NCI-H187 (cell line): ENCODE measurements around the gene DPYD.

ENCODE experiments used
- DNase-seq, 2 experiments: peaks; one replicate each; lab custom pipeline; 2025; lab: John Stamatoyannopoulos, UW

The DPYD gene

GRCh38 chr1:97784661-97785060 lies 136.2 kb downstream of the DPYD start:
- no peak for DNase-seq

- DNase-seq = no peak
Observed at GRCh38 chr1:97783751-97784150, 137.1 kb downstream of the DPYD start.

GRCh38 chr1:97781762-97782337 lies 139.0 kb downstream of the DPYD start:
- no peak for DNase-seq

- no peak for DNase-seq
Observed at GRCh38 chr1:97780884-97781283, 139.9 kb downstream of the DPYD start.

GRCh38 chr1:97778718-97779117 lies 142.1 kb downstream of the DPYD start:
- DNase-seq = no peak

- DNase-seq = no peak
Observed at GRCh38 chr1:97770376-97770775, 150.5 kb downstream of the DPYD start.

GRCh38 chr1:97767381-97767780 lies 153.5 kb downstream of the DPYD start:
- DNase-seq = no peak

GRCh38 chr1:97764991-97765390 lies 155.8 kb downstream of the DPYD start:
- DNase-seq = no peak

- no peak for DNase-seq
Observed at GRCh38 chr1:97761637-97762036, 159.2 kb downstream of the DPYD start.

- no peak for DNase-seq
Observed at GRCh38 chr1:97759078-97759477, 161.8 kb downstream of the DPYD start.

GRCh38 chr1:97758541-97759057 lies 162.2 kb downstream of the DPYD start:
- no peak for DNase-seq

- DNase-seq = no peak
Observed at GRCh38 chr1:97745912-97746311, 174.9 kb downstream of the DPYD start.

- DNase-seq = no peak
Observed at GRCh38 chr1:97744977-97745376, 175.9 kb downstream of the DPYD start.

- DNase-seq = no peak
Observed at GRCh38 chr1:97743129-97743528, 177.7 kb downstream of the DPYD start.

GRCh38 chr1:97740891-97741290 lies 179.9 kb downstream of the DPYD start:
- no peak for DNase-seq

- no peak for DNase-seq
Observed at GRCh38 chr1:97739596-97740103, 181.2 kb downstream of the DPYD start.

GRCh38 chr1:97738270-97738669 lies 182.6 kb downstream of the DPYD start:
- peak in 1 of 2 experiments; percentile 1 for DNase-seq

- no peak for DNase-seq
Observed at GRCh38 chr1:97730271-97730670, 190.6 kb downstream of the DPYD start.

GRCh38 chr1:97728436-97728835 lies 192.4 kb downstream of the DPYD start:
- DNase-seq = no peak

- no peak for DNase-seq
Observed at GRCh38 chr1:97727029-97727428, 193.8 kb downstream of the DPYD start.

GRCh38 chr1:97726386-97726785 lies 194.4 kb downstream of the DPYD start:
- DNase-seq = no peak

- no peak for DNase-seq
Observed at GRCh38 chr1:97721221-97721620, 199.6 kb downstream of the DPYD start.

GRCh38 chr1:97712980-97713379 lies 207.9 kb downstream of the DPYD start:
- no peak for DNase-seq

- DNase-seq = no peak
Observed at GRCh38 chr1:97711858-97712257, 209.0 kb downstream of the DPYD start.
